Stimulated activated CD4-positive, alpha-beta T cell treated with anti-CD3 and anti-CD28 coated beads, Interleukin-2, amount 100 ng/mL, for 4 hours (primary cell): ENCODE results near the gene CCL3.
"Not testable (repeated sequence)": the region's sequence is repeated elsewhere in the genome, so short reads cannot be mapped to it uniquely, and the experiment has no call there.

ENCODE experiments used
- DNase-seq: peaks from one replicate; pipeline ENCODE4 v3.0.0-alpha.2; 2020; ENCODE audit warnings: low read depth

Gene CCL3

DNA sequence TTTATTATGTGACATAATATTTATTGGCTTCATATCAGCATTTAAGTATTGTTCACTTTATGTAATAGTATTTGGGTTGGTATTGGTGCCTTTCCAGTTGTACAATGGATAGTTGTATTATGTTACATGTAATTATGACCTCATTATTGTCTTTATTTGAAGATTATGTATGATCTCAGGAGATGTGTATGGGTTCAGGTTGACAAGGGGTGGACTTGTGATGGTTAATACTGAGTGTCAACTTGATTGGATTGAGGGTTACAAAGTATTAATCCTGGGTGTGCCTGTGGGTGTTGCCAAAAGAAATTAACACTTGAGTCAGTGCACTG lies 25.7 kb upstream of the CCL3 start:
- not testable (repeated sequence) for DNase-seq

DNA sequence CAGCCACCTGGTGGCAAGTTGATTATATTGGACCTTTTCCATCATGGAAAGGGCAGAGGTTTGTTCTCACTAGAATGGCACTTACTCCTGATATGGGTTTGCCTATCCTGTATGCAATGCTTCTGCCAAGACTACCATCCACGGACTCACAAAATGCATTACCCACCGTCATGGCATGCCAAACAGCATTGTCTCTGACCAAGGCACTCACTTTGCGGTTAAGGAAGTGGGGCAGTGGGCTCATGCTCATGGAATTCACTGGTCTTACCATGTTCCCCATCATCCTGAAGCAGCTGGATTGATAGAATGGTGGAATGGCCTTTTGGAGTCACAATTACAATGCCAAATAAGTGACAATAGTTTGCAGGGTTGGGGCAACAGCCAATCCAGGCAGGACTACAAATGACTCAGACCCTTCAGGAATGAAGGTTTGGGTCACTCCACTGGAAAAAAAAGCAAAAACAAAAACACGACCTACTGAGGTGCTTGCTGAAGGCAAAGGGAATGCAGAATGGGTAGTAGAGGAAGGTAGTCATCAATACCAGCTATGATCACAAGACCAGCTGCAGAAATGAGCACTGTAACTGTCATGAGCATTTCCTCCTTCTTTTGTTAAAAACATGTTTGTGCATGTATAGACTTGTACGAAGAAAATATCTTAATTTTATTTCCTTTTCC lies 25.2 kb upstream of the CCL3 start:
- DNase-seq, result not testable (repeated sequence)

DNA sequence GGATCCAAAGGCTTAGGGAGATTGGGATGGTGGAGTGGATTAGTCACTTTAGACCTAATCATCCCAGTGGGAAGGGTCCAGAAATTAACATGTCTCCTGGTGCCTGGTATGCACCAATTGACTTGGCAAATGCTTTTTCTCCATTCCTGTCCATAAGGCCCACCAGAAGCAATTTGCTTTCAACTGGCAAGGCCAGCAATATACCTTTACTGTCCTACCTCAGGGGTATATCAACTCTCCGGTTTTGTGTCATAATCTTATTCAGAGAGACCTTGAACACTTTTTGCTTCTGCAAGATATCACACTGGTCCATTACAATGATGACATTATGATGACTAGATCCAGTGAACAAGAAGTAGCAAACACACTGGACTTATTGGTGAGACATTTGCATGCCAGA lies 23.2 kb upstream of the CCL3 start:
- not testable (repeated sequence) for DNase-seq

DNA sequence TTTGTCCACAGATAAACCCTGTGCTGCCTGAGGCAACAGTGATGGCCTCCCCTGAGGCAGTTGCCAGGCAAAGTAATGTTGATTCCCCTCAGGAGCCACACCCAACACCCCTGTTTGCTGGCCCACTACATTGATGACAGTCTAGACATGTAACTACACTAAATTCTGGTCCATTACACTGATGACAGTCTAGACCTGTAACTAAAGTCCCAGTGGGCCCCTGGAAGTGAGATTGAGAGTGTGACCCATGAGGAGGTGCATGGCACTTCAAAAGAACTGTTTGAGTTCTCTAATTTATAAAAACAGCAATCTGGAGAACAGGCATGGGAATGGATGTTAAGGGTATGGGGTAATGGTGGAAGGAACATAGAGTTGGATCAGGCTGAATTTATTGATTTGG lies 22.6 kb upstream of the CCL3 start:
- DNase-seq, result no peak

DNA sequence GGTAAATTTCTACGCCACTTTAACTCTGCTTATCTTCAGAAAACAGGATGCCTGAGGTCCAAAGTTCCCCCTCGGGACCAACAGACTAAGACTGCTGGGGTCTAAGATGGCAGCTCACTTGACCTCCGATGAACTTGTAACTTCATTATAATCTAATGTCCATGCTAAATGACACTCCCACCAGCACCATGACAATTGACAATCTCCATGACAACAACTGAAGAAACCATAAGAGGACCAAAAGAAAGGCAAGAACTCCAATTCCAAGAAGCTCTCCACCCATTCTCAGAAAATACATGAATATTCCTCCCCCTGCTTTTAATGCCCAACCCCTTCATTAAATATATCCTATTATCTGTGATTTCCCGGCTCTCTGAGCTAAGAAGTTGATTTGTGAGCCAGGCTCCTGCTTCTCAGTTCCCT lies 21.1 kb upstream of the CCL3 start:
- no peak for DNase-seq

DNA sequence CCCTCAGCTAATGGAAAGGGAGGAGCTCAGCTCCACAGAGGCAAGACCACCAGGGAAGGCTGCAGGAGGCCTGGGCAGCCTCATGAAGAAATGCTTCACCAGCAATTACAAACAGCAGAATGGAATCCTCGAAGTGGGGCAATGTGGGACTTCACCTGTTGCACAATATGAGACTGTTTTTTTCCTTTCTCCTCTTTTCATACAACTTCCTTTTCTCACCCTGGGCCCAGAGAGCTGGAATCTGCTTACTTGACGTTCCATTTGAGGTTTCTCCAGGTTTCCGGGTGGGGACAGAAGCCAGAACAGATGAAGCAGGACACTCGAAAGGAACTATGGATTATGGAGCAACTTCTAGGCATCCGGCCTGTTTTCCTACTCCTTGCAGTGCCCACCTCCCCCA lies 18.3 kb upstream of the CCL3 start:
- DNase-seq, result not testable (repeated sequence)

DNA sequence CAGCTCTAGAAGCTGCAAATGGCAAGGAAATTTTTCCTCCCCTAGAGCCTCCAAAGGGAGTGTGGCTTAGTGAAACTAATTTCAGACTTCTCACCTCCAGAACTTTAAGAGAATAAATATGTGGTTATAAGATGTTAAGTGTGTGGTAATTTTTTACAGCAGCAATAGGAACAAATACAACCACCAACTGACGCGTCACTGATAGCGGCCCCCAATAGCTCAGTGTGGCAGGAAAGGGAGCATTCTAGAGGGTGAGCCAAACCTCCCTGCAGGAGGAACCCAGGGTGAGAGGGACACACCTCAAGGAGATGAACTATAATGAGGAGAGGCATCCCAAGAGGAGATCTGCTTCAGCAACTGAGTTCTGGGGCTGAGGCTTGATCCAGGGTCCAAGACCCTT lies 17.7 kb upstream of the CCL3 start:
- no peak for DNase-seq

DNA sequence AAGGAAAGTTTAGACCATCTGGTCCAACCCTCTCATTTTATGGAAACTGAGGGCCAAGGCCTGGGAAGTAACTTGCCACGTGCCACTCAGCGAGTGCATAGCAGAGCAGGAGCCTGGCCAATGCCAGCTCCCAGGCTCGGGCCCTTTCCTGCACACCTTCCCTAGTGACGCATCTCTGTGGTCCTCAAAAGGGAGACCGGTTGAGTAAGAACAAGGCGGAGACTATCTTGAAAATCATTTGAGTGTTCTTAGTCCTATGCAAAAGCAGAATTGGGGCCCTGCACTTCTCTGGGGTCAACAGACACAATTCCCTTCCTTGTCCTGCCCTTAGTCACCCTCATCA lies 16.5 kb upstream of the CCL3 start:
- no peak for DNase-seq

DNA sequence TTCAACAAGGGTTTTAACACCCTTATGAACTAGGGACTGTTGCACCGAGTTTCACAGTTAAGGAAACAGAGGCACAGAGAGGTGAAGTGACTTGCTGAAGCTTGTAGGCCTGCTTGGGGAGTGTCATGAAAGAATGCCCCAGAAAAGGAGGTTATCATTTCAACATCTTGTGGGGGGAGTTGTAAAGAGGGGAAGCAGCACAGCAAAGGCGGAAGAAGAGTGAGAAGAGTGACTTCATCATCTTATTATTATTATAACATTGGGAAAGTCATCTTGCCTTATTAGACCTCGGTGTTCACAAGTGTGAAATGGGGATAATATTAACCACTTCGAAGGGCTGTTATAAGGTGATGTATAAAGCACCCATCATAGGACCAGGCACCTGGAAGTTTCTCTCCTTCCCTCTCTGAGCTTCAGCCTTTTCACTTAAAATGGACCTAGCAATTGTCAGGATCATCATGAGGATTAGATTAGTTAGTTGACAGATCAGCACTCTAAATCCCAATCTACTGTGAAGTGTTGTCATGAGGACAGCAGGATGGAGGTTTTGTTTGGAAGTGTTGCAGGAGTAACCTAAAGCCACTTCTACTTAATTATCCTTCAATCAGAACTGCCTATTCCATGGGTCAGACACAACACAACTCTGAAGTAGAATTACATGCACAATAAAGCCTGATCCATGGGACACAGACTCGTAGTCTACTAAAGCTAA lies 16.0 kb upstream of the CCL3 start:
- DNase-seq, result no peak

DNA sequence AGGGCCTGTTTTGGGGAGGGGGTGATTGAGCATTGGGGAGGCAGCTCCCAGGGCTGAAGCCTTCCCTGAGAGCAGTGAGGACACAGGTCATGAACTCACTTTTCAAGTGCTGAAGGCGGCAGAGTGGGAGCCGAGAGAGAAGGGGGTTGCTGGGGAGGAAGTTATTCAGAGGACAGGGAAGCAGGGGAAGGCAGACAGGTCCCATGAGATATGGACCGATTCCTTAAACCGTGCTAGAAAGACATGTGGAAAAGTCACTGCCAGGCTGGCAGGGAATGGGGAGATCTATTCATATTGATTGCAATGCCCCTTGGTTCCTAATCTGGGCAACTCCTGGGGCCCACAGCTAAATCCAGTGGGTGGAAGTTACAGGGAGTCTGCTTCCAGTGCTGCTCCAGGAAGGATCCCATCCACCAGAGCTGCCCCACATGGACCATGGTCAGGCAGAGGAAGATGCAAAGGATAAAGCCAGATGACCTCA lies 14.8 kb upstream of the CCL3 start:
- no peak for DNase-seq

DNA sequence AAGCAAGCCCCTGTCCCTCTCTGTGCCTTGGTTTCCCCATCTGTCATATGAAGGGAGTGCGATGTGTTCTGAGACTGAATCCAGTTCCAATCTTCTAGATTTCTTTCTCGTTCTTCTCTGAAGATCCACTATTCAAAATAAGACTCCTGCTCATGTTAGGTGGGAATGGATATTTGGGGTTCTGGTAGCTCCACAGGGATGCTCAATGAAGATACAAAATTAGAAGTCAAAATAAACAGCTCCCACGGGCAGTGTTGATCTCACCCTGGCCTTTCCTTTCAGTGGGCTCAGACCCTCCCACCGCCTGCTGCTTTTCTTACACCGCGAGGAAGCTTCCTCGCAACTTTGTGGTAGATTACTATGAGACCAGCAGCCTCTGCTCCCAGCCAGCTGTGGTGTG lies 14.3 kb upstream of the CCL3 start:
- not testable (repeated sequence) for DNase-seq

DNA sequence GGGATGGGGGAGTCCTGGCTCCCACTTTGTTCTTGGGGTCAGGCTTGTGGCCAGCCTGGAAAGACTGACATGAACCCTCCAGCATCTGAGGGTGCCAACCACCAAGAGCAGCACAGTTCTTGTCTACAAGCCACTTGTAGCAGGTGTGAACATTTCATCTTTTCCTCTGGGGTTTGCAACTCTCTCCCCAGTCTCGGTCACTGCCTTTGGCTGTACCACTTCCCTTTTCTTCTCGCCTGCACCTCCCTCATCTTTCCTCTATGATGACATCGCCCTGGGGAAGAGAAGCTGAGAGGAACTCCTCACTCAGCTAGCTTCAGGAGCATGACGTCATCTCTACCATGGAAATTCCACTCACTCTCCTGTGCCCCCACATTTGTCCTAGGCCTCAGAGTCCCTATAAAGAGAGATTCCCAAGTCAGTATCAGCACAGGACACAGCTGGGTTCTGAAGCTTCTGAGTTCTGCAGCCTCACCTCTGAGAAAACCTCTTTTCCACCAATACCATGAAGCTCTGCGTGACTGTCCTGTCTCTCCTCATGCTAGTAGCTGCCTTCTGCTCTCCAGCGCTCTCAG lies 13.5 kb upstream of the CCL3 start, which contains the start of gene CCL4:
Gene CCL4, plus strand, starts transcription at position 427 of the 575 bp plus-strand sequence. Its CDS starts 79 bp downstream, at position 506.
- DNase-seq, result not testable (repeated sequence)

DNA sequence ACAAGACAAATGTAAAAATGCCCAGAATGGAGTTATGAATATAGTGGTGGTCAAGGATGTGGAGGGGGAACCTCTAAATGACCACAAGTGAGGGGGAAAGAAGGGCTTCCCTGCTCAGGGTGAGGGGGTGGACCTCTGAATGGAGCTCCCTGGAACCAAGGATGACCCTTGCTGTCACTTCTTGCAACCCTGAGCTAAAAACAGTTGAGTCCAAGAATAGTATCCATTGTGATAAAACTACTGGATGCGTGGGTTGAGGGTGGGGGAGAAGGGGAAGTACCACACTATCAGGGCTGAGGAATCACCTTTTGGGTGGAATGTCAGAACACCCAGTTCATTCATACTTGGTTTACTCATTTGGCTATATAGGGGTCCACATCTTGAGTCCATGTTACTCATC lies 9.1 kb upstream of the CCL3 start:
- DNase-seq, result not testable (repeated sequence)

DNA sequence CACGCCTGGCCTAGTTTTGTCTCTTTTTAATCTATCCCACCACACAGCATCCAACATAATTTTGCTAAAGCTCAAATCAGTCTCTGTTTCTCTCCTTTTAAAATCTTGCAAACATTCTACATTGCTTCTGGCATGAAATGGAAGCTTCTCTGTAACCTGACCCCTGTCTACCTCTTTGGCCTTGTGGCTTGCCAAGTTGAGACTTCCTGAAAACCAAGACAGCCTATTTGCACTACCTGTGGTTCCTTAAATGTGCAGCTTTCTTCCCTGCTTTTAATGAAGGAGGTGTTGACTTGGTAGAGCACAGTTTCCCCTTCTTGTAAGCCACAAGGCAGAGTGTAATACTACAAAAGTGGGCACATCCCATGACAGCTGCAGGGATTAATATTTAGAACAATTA lies 6.0 kb upstream of the CCL3 start:
- no peak for DNase-seq

DNA sequence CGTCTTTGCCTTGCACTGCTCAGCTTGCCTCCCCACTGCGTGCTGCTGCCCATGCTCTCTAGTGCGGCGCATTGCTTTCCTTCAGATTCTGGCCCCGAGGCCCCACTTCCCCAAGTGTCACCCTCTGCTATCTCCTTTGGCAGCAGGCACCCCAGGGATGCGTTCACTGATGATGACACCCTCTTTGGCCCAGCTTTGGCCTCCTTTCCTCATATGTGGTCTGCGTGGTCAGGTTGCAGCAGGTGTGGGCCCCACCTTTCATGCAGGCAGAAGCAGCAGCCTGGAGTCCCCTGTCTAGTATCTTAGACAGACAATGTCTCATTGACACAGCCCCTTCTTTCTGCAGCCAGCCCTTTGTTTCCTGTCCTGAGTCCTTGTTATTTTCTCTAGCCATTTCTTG lies 4.8 kb upstream of the CCL3 start:
- no peak for DNase-seq

DNA sequence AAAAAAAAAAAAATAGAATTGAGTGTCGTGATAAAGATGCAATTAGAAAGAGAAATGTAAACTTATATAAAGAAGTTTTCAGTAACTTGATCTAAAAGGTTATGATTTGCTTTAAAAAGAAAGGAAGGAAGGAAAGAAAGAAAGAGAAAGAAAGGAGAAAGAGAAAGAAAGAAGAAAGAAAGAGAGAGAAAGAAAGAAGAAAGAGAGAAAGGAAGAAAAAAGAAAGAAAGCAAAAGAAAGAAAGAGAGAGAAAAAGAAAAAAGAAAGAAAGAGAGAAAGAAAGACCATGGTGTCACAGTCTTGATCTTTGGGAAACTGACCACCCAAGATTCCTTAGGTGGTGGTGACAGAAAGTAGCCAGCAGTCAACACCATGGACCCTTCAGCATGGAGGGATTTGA lies 4.3 kb upstream of the CCL3 start:
- DNase-seq, result no peak

DNA sequence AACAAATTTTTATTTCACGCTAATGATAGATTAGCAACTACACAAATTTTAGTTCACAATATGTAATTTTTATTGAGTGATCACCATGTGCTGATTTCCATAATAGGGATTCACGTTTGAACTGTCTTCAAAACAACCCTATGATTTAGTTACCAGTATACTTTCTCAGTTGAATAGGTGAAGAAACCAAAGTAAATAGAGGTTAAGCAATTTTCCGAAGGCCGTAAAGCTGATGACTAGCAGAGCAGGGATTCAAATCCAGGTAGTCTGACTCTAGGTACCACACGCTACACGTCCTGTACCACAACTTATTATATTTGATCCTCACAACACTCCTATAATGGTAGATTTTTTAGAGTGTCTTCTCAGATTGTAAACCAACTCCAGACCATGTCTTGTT lies 2.8 kb upstream of the CCL3 start:
- not testable (repeated sequence) for DNase-seq

DNA sequence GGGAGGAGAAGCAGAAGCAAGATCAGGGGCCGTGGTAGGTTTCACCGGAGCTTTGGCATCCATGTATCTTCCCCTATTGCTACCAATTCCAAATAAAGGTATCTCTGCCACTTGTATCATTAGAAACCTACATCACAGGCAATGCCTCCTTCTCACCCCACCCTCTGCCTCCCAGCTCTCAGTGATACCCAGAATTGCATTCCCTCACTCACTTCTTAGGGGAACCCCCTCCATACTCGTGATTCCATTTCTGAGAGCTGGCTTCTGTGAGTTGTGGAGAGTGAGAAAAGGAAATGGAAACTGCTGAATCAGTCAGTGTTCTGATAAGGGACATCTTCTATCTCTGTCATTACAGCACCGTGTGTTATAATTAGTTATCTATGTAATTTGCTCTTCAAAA lies 2.3 kb upstream of the CCL3 start:
- DNase-seq, result no peak

DNA sequence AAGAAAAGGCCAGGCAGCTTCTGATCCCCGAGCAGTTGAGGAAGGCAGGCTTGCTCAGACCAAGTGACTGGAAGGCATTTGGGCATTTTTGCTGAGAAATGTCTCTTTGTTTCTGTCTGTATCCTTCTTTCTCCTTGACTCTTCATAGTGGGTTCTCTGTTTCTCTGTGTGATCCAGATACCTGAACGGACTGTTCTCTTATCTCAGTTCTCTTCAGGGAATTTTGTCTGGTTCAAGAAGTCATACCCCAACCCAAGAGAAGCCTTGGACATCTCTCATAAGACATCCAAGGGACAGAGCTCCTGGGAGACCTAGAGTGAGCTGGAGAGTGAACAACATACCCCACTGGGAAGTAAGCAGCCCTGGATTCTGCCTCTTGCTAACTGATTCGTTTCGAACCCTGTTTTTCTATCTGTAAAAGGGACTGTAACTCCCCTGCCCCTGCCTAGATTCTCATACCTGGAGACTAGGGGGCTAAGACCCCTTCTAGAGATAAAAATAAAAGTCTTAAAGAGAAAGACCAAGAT lies 541 bp downstream of the CCL3 start:
- no peak for DNase-seq

DNA sequence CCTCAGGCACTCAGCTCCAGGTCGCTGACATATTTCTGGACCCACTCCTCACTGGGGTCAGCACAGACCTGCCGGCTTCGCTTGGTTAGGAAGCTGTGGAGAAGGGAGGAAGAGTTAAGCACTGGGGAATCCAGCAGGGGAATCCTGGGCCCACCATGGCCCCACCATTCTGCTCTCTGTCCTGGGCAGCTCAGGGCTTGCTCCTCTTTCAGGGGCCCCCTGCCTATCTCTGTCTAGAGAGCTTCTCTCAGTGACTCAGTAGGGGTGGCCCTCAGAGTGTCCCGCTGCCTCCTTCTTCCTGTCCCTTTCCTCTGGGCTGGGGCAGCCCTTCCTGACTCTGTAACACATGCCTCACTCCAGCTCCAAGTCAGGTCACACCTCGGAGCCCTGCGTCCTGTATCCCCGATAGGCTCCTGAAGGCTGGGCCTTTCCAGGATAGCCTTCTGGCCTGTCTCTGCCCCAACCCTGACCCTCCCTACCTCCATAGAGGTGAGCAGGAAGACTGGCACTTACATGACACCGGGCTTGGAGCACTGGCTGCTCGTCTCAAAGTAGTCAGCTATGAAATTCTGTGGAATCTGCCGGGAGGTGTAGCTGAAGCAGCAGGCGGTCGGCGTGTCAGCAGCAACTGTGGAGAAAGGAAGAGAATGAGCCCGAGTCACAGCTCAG lies 1.1 kb downstream of the CCL3 start:
- DNase-seq, result no peak

DNA sequence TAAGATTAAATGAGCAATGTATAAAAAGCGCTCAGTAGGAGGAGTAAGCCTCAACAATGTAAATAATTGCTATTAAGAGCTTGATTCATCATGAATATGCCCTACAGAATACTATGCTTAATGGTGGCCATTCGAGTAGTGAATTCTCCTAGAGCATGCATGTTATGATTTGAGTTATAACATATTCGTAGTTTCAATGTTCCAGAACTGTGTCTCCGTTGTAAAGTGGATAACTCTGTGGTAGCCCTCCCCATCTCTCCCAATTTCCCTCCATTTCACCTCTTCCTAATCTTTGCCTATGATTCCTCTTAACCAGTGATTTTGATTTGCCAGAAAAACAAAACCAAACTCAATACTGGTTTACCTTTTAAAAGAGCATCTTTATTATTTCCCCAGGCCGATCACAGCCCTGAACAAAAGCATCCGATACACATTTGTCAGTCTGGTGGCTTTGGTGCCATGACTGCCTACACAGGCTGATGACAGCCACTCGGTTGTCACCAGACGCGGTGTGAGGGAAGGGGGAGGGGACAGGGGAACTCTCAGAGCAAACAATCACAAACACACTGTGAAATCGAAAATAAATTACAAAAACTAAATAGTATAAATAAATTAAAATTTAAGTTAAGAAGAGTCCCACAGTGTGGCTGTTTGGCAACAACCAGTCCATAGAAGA lies 1.9 kb downstream of the CCL3 start:
- not testable (repeated sequence) for DNase-seq

DNA sequence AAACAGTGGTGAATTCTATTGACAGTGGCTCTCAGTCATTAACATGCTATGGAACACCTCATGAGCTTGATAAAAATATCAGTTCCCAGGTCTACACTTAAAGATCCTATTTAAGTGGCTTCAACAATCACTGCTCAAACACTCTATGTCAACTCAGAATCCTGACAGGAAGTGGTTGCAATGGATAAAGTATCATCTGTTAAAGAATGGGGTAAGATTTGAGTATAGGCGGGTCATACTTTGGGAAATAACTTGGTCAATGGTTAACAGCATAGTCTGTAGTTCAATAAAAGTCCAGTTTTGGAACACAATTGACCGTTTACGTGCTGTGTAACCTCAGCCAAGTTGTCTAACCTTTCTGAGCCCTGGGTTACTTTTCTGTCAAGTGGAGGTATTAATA lies 2.5 kb downstream of the CCL3 start:
- DNase-seq, result not testable (repeated sequence)
